Measurements from ENCODE around the gene NFIC.

GRCh38 chr19:3345850-3346460, 20.4 kb upstream of the NFIC start:
- TF ChIP-seq GATA2 (IDR thresholded peaks at IDR 0.05; ENCODE audit: low read depth, low read length) (no peak), GATA3 (IDR thresholded peaks at IDR 0.05; ENCODE audit: low read depth, low read length) (no peak)

All from SH-SY5Y (cell line).